ENCODE results near the gene POLD1. TPM values are rescaled to one million over a fixed set of nuclear protein-coding genes. Genes with fewer than 3 reads are reported as not detected.

Gene POLD1
- total RNA-seq, 1 experiment from 2014 or later, result 176 TPM

DNA sequence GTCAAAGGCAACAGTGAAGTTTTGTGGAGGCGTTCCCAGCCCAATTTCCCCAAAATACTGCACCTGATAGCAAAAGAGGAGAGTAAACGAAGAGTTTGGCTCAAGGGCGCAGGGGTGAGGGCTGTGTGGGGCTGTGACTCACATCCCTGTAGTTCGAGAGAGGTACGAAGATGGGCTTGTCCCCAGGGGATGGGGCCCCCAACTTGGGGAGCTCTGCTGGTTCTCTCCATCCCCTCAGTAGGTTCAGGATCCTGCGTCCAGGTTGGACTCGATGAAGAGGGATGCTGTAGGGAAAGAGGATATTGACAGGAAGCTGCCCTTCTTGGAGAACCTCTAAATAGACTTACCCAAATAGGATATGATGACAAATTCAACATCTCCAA is 22.1 kb upstream of the POLD1 start:
- DNase-seq (ENCODE audit: low read depth), result no peak
- in situ Hi-C loops (cut with HindIII; ENCODE audit: low pct_unique_long_range_greater_than_20kb, low sequenced_read_pairs), result no loop called here

DNA sequence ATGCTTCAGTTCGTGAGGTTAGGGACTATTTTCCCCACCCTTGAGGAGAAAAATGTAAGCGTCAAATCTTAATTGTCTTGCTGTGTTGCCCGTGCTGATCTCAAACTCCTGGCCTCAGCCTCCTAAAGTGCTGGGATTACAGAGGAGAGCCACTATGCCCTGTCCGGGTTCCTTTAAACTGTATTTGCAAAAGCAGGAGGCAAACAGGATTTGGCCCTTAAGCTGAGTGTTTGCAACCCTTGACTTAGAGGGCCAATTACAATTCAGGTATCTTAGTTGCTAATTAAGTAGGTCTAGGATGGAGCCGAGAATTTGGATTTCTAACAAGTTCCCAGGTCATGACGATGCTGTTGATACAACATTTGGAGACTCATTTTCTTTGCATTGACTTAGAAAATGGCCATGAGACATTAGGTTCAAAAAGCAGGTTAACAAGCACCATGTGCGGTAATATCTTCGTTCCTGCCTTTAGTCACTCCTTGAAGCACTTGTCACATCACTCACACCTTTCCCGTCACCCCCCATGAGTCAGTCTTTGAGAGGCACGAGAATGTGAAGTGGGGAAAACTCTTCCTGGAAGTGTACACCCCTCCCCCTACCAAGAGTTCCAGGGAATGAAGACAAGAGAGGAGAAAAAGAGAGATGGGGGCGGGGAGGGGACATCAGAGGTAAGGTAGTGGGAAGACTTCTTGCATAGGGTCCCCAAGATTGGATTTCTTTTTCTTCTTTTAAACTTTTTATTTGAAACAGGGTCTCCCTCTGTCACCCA is 21.3 kb upstream of the POLD1 start:
- in situ Hi-C loops (cut with HindIII; ENCODE audit: low pct_unique_long_range_greater_than_20kb, low sequenced_read_pairs), result no loop called here
- no peak for DNase-seq (ENCODE audit: low read depth)

- no peak for DNase-seq (ENCODE audit: low read depth)
- in situ Hi-C loops (cut with HindIII; ENCODE audit: low pct_unique_long_range_greater_than_20kb, low sequenced_read_pairs), result no loop called here
Observed at GRCh38 chr19:50365434-50366306, 18.5 kb upstream of the POLD1 start, which contains the start of gene NAPSA. Gene NAPSA, minus strand, starts transcription at chr19:50365639. Its CDS starts 18 bp downstream, at chr19:50365621.

GRCh38 chr19:50368649-50369570 is 15.2 kb upstream of the POLD1 start:
- in situ Hi-C loops (cut with HindIII; ENCODE audit: low pct_unique_long_range_greater_than_20kb, low sequenced_read_pairs), result no loop called here
- DNase-seq (ENCODE audit: low read depth), result peak; percentile 82

GRCh38 chr19:50371914-50372475 is 12.2 kb upstream of the POLD1 start:
- no peak for DNase-seq (ENCODE audit: low read depth)
- in situ Hi-C loops (cut with HindIII; ENCODE audit: low pct_unique_long_range_greater_than_20kb, low sequenced_read_pairs), result no loop called here

DNA sequence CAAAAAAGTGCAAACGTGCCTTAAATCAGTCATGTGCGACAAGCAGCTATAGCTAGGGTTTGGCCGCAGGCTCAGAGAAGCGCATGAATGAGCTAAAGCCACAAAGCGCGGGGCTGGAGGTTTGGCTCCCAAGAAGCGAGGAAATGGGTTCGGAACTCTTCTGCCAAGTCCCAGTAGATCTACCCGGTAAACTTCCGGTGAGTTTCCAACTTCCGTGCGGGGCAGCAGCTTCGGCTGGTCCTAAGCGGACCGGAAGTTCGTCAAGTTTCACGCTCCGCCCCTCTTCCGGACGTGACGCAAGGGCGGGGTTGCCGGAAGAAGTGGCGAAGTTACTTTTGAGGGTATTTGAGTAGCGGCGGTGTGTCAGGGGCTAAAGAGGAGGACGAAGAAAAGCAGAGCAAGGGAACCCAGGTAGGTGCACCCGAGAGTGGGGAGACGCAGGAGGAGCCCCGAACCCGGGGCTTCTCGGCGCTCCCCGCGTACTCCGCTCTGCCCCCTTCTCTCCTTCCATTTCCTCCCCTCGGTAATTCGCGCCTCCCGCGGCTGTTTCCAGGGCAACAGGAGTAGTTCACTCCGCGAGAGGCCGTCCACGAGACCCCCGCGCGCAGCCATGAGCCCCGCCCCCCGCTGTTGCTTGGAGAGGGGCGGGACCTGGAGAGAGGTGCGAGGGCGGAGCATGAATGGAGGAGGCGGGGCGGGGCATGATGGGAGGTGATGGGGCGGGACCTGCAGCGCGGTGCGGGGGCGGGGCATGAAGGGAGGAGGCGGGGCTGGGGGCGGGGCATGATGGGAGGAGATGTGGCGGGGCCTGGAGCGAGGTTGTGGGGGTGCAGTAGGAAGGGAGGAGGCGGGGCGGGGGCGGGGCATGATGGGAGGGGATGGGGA is 7.7 kb upstream of the POLD1 start, which contains the start of gene NR1H2:
NR1H2 (plus strand) TSS at position 292 of the 885 bp plus-strand sequence. CDS start 1,149 bp downstream, outside the sequence.
- in situ Hi-C loops (cut with HindIII; ENCODE audit: low pct_unique_long_range_greater_than_20kb, low sequenced_read_pairs), result no loop called here
- peak; percentile 96 for DNase-seq (ENCODE audit: low read depth)

- in situ Hi-C loops (cut with HindIII; ENCODE audit: low pct_unique_long_range_greater_than_20kb, low sequenced_read_pairs), result no loop called here
- DNase-seq (ENCODE audit: low read depth), result peak; percentile 50
Observed at GRCh38 chr19:50377051-50377461, 7.1 kb upstream of the POLD1 start.

- no peak for DNase-seq (ENCODE audit: low read depth)
- in situ Hi-C loops (cut with HindIII; ENCODE audit: low pct_unique_long_range_greater_than_20kb, low sequenced_read_pairs), result no loop called here
Observed at GRCh38 chr19:50377517-50377916, 6.6 kb upstream of the POLD1 start.

DNA sequence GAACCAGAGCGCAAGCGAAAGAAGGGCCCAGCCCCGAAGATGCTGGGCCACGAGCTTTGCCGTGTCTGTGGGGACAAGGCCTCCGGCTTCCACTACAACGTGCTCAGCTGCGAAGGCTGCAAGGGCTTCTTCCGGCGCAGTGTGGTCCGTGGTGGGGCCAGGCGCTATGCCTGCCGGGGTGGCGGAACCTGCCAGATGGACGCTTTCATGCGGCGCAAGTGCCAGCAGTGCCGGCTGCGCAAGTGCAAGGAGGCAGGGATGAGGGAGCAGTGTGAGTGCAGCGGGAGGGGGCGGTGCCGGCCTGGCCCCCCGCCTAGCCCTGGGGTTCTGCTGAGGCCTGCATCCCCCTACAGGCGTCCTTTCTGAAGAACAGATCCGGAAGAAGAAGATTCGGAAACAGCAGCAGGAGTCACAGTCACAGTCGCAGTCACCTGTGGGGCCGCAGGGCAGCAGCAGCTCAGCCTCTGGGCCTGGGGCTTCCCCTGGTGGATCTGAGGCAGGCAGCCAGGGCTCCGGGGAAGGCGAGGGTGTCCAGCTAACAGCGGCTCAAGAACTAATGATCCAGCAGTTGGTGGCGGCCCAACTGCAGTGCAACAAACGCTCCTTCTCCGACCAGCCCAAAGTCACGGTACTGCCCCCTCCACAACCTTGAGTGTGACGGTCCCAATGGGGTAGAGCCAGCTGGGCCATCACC is 5.8 kb upstream of the POLD1 start:
- DNase-seq (ENCODE audit: low read depth), result no peak
- in situ Hi-C loops (cut with HindIII; ENCODE audit: low pct_unique_long_range_greater_than_20kb, low sequenced_read_pairs), result no loop called here

- no peak for DNase-seq (ENCODE audit: low read depth)
- in situ Hi-C loops (cut with HindIII; ENCODE audit: low pct_unique_long_range_greater_than_20kb, low sequenced_read_pairs), result no loop called here
Observed at GRCh38 chr19:50378863-50379236, 5.3 kb upstream of the POLD1 start.

DNA sequence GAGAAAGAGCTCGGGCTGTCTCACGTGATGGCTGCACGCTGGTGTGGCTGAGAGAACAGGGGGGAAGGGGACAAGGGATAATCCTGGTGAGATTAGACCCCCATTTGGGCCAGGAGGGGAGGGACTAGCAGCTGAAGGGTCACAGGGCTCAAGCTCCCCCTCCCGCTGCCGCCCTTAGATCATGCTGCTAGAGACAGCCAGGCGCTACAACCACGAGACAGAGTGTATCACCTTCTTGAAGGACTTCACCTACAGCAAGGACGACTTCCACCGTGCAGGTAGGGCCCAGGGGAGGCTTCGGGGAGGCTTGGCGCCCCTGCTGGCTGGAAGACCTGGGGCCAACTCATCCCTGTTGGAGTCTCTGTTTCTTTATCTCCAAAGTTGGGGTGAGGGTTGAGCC is 4.5 kb upstream of the POLD1 start:
- in situ Hi-C loops (cut with HindIII; ENCODE audit: low pct_unique_long_range_greater_than_20kb, low sequenced_read_pairs), result no loop called here

DNA sequence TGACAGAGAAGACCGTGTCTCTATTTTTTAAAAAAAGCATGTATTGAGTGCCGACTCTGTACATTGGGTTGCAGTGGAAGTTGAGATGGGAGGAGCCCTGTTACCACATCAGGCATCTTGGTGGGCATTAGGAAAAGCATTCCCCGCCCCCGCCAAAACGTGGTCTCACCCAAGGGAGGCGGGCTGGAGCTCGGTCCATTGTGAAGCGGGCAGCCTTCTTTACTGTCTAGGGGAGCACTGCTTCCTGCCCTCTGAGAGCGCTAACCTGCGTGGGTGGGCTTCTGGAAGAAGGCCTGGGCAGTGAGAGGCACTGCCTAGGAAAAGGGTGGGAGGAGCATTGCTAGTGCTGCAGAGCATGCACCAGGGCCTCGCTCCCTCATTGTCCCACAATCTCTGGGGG is 4.0 kb upstream of the POLD1 start:
- no peak for DNase-seq (ENCODE audit: low read depth)
- in situ Hi-C loops (cut with HindIII; ENCODE audit: low pct_unique_long_range_greater_than_20kb, low sequenced_read_pairs), result no loop called here

More for the DNA sequence above, 4.5 kb upstream of the POLD1 start:
- DNase-seq (ENCODE audit: low read depth), result no peak

GRCh38 chr19:50380751-50381151 is 3.4 kb upstream of the POLD1 start:
- no peak for DNase-seq (ENCODE audit: low read depth)
- in situ Hi-C loops (cut with HindIII; ENCODE audit: low pct_unique_long_range_greater_than_20kb, low sequenced_read_pairs), result no loop called here

- in situ Hi-C loops (cut with HindIII; ENCODE audit: low pct_unique_long_range_greater_than_20kb, low sequenced_read_pairs), result no loop called here
- no peak for DNase-seq (ENCODE audit: low read depth)
Observed at GRCh38 chr19:50381881-50382729, 2.0 kb upstream of the POLD1 start.

DNA sequence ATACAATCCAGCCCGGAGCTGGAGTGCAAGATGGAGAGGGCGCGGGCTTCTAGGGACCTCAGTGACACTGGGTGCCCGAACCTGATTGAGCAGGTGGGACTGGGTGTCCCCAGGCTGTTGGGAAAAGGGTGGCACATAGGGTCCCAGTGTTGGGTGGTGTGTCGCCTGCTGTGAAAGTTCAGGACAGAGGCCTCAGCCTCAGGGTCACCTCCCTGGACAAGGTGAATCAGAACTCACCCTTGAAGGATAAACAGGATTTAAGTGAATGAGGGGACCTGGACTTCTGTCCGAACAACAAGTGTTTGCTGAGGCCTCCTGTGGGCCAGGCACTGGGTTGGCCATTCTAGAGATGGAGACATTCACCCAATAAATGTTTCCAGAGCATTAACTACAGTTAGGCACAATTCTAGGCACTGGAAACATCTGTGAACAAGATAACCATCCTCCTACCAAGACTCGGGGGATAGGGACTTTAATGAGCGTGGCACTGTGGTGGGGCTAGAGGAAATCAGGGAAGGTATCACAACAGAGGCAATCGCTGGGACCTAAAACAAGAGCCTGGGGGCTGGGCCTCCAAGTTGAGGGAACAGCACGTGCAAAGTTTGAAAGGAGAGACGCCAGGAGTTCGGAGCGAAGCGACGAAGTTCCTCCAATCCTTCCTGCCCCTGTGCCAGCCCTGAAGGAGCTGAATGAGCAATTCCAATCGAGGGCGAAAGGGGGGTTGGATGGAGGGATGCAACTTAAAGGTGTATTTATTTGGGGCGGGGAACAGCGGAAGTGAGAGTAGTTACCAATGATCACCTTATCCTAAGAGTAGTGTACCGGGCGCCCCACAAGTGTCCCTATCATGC is 921 bp upstream of the POLD1 start:
- in situ Hi-C loops (cut with HindIII; ENCODE audit: low pct_unique_long_range_greater_than_20kb, low sequenced_read_pairs), result no loop called here
- DNase-seq (ENCODE audit: low read depth), result no peak
